IPS-20b (cell line): ENCODE results near the gene DLEC1.

Experiments
- H3K27ac ChIP-seq: one replicate; pipeline ENCODE4 v1.5.1; 2013; ENCODE audit warnings: low read length
- H3K27me3 ChIP-seq: 2 replicates; pipeline ENCODE4 v1.6.1; 2013; ENCODE audit warnings: mild to moderate bottlenecking, low read length, inconsistent platforms; ENCODE audit not compliant: insufficient read depth
- H3K36me3 ChIP-seq: 2 replicates; pipeline ENCODE4 v1.6.1; 2013; ENCODE audit warnings: low read depth, mild to moderate bottlenecking, inconsistent platforms, low read length, moderate library complexity; ENCODE audit not compliant: insufficient read depth
- H3K4me1 ChIP-seq: 2 replicates; pipeline ENCODE4 v1.6.1; 2013; ENCODE audit warnings: mild to moderate bottlenecking, control low read depth, inconsistent platforms, low read length, moderate library complexity; ENCODE audit not compliant: insufficient read depth
- H3K4me3 ChIP-seq: 2 replicates; pipeline ENCODE4 v1.5.1; 2013; ENCODE audit warnings: mild to moderate bottlenecking, low read length, inconsistent platforms
- H3K9ac ChIP-seq: 2 replicates; pipeline ENCODE4 v1.6.1; 2013; ENCODE audit warnings: low read depth, mild to moderate bottlenecking, inconsistent platforms, low read length, moderate library complexity
- H3K9me3 ChIP-seq: 2 replicates; pipeline ENCODE4 v1.6.1; 2013; ENCODE audit warnings: mild to moderate bottlenecking, low read depth, low read length, inconsistent platforms; ENCODE audit not compliant: insufficient read depth

The DLEC1 gene

GRCh38 chr3:38116471-38117162 is 77.6 kb downstream of the DLEC1 start:
- Histone ChIP-seq H3K4me1 (no peaks in the 10 kb centered on the region), H3K27ac (no peak overlapping the region), H3K9ac (no peak overlapping the region), H3K36me3 (peaks cover 6% of the 10 kb centered on the region; the same call in 1 of the 2 replicates), H3K27me3 (0 out of 2 replicates have a peak, but pooled peaks cover 4% of the 10 kb centered on the region), H3K4me3 (no peak overlapping the region), H3K9me3 (no peaks in the 10 kb centered on the region)

DNA sequence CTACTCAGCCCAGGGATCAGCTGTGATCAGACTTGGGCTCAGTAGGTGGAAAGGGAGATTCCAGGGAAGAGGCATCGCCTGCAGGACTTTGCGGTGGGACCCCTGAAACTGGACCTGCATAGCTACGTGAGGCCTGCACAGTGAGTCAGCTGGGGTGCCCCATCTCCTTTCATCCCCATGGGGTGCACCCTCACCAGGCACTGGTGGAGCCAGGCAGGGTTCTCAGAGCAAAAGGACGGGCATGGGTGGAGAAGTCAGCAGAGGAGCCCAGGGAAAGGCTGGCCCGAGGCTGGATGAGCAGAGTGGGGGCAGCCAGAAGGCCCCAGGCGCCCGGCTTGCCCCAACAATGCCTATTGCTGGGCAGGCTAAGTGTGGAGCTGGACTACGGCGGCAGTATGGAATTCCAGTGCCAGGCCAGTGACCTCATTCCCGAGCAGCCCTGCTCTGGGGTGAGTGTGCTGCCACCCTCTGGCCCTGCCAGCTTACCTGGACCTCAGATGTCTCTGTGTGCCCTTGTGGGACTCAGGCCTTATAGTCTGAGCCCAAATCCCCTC is 78.2 kb downstream of the DLEC1 start:
- Histone ChIP-seq H3K4me1 (no peaks in the 10 kb centered on the region), H3K9me3 (no peaks in the 10 kb centered on the region), H3K36me3 (peaks cover 13% of the 10 kb centered on the region), H3K27ac (no peak overlapping the region), H3K27me3 (0 out of 2 replicates have a peak, but pooled peaks cover 4% of the 10 kb centered on the region), H3K9ac (no peak overlapping the region), H3K4me3 (no peak overlapping the region)

GRCh38 chr3:38117748-38118420 is 78.9 kb downstream of the DLEC1 start:
- Histone ChIP-seq H3K27ac (no peak overlapping the region), H3K4me1 (no peaks in the 10 kb centered on the region), H3K9ac (no peak overlapping the region), H3K9me3 (no peaks in the 10 kb centered on the region), H3K27me3 (0 out of 2 replicates have a peak, but pooled peaks cover 4% of the 10 kb centered on the region), H3K36me3 (peaks cover 19% of the 10 kb centered on the region), H3K4me3 (no peak overlapping the region)

- no peaks in the 10 kb centered on the region for H3K9me3 ChIP-seq
- H3K27me3 ChIP-seq: 0 out of 2 replicates have a peak, but pooled peaks cover 4% of the 10 kb centered on the region
- H3K4me1 ChIP-seq: no peaks in the 10 kb centered on the region
- no peak overlapping the region for H3K27ac ChIP-seq
- H3K4me3 ChIP-seq: no peak overlapping the region
- H3K36me3 ChIP-seq: peaks cover 24% of the 10 kb centered on the region
- H3K9ac ChIP-seq: no peak overlapping the region
Measured at GRCh38 chr3:38118421-38119247, 79.6 kb downstream of the DLEC1 start.

- H3K4me1 ChIP-seq: no peaks in the 10 kb centered on the region
- no peak overlapping the region for H3K9ac ChIP-seq
- peaks cover 28% of the 10 kb centered on the region for H3K36me3 ChIP-seq
- no peak overlapping the region for H3K4me3 ChIP-seq
- H3K9me3 ChIP-seq: no peaks in the 10 kb centered on the region
- 0 out of 2 replicates have a peak, but pooled peaks cover 4% of the 10 kb centered on the region for H3K27me3 ChIP-seq
- no peak overlapping the region for H3K27ac ChIP-seq
Measured at GRCh38 chr3:38119248-38119544, 80.2 kb downstream of the DLEC1 start.

DNA sequence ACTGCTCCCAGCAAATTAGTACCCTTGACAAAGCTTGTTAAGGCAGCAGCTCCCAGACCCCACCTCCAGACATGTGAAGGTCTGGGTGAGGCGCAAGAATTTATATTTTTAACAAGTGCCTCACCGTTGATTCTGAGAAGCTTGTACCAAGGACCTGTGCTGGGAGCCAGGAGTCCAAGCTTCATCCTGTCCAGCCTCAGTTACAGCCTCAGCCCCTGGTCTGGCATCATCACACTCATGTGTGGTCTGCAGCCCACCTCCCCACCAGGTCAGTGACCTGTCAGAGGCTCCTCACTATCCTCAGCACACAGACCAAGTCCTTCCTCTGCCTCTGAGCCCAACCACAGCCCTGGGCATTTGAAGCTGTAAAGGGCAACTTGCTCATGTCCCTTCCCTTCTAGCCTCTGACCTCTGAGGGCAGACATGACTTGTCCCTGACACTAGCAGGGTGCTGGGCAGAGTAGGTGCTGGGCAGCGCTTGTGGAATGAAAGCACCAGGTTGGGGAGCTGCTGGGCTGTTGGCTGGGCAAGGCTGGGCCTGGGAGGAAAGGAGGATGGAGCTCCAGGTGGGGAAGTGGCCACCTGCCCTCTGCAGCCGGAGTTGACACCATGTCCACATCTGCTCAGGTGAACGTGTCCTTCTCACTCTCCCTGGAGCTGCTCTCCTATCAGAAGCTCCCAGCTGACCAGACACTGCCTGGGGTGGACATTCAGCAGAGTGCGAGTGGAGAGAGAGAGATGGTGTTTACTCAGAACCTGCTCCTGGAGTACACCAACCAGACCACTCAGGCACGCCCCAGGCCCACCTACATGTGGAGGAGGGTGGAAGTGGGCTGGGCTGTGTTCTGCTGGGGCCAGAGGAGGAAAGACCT is 81.0 kb downstream of the DLEC1 start:
- H3K36me3 ChIP-seq: peaks cover 36% of the 10 kb centered on the region
- H3K27me3 ChIP-seq: no peaks in the 10 kb centered on the region
- no peak overlapping the region for H3K4me3 ChIP-seq
- H3K27ac ChIP-seq: no peak overlapping the region
- H3K9ac ChIP-seq: no peak overlapping the region
- no peaks in the 10 kb centered on the region for H3K4me1 ChIP-seq
- no peaks in the 10 kb centered on the region for H3K9me3 ChIP-seq

- no peak overlapping the region for H3K4me3 ChIP-seq
- H3K4me1 ChIP-seq: no peaks in the 10 kb centered on the region
- H3K27ac ChIP-seq: no peak overlapping the region
- no peak overlapping the region for H3K9ac ChIP-seq
- peaks cover 44% of the 10 kb centered on the region for H3K36me3 ChIP-seq
- no peaks in the 10 kb centered on the region for H3K9me3 ChIP-seq
- no peaks in the 10 kb centered on the region for H3K27me3 ChIP-seq
Measured at GRCh38 chr3:38120693-38121450, 81.9 kb downstream of the DLEC1 start.

GRCh38 chr3:38121451-38121831 is 82.4 kb downstream of the DLEC1 start:
- Histone ChIP-seq H3K27ac (no peak overlapping the region), H3K4me3 (no peak overlapping the region), H3K9me3 (no peaks in the 10 kb centered on the region), H3K27me3 (no peaks in the 10 kb centered on the region), H3K9ac (no peak overlapping the region), H3K36me3 (peaks cover 50% of the 10 kb centered on the region), H3K4me1 (no peaks in the 10 kb centered on the region)

DNA sequence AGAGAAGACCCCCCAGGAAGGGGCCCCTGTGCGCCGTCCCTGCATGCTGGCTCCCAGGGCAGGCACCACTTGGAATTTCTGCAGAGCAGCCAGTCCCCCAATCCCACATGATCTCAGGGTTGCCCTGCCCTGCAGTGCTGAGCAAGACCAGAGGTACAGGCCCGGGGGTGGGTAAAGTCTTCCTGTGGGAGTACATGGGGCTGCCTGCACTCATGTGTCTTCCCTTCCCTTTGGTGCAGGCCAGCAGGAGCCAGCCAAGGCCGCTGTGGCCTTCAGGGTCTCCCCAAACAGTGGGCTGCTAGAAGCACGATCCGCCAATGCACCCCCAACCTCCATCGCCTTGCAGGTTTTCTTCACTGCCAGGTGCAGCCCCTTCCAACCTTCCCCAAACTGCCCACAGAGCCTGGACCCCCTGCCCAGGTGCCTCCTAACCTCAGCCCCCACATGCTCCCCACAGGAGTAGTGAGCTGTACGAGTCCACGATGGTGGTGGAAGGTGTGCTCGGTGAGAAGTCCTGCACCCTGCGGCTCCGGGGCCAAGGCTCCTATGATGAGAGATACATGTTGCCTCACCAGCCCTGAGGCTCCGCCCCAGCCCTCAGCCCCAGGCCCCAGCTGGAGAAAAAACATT is 82.9 kb downstream of the DLEC1 start:
- Histone ChIP-seq H3K36me3 (peaks cover 55% of the 10 kb centered on the region), H3K27me3 (no peaks in the 10 kb centered on the region), H3K4me1 (no peaks in the 10 kb centered on the region), H3K27ac (no peak overlapping the region), H3K9ac (no peak overlapping the region), H3K4me3 (no peak overlapping the region), H3K9me3 (no peaks in the 10 kb centered on the region)

GRCh38 chr3:38122712-38123290 is 83.8 kb downstream of the DLEC1 start:
- H3K4me3 ChIP-seq: no peak overlapping the region
- no peak overlapping the region for H3K27ac ChIP-seq
- H3K9me3 ChIP-seq: no peaks in the 10 kb centered on the region
- no peaks in the 10 kb centered on the region for H3K4me1 ChIP-seq
- no peaks in the 10 kb centered on the region for H3K27me3 ChIP-seq
- peaks cover 64% of the 10 kb centered on the region for H3K36me3 ChIP-seq
- no peak overlapping the region for H3K9ac ChIP-seq
